GM18867 (cell line): ENCODE measurements around the gene LOXHD1.

Source experiments
- ATAC-seq: cut with Tn5 transposase; IDR thresholded peaks from one replicate; pipeline ENCODE4 v1.9.1; 2021; ENCODE audit warnings: mild to moderate bottlenecking, moderate library complexity; ENCODE audit not compliant: unreplicated experiment

The LOXHD1 gene

GRCh38 chr18:46630160-46630559 lies 26.9 kb downstream of the LOXHD1 start:
- ATAC-seq = no peak

- ATAC-seq = no peak
Measured at GRCh38 chr18:46629361-46629760, 27.7 kb downstream of the LOXHD1 start.

- ATAC-seq = no peak
Measured at GRCh38 chr18:46628206-46628605, 28.8 kb downstream of the LOXHD1 start.

GRCh38 chr18:46627136-46627535 lies 29.9 kb downstream of the LOXHD1 start:
- no peak for ATAC-seq

- no peak for ATAC-seq
Measured at GRCh38 chr18:46625069-46625468, 32.0 kb downstream of the LOXHD1 start.

- ATAC-seq = no peak
Measured at GRCh38 chr18:46624127-46624526, 32.9 kb downstream of the LOXHD1 start.

GRCh38 chr18:46623541-46623940 lies 33.5 kb downstream of the LOXHD1 start:
- ATAC-seq = no peak

- no peak for ATAC-seq
Measured at GRCh38 chr18:46622999-46623398, 34.0 kb downstream of the LOXHD1 start.

- no peak for ATAC-seq
Measured at GRCh38 chr18:46622451-46622850, 34.6 kb downstream of the LOXHD1 start.

- ATAC-seq = no peak
Measured at GRCh38 chr18:46621871-46622270, 35.1 kb downstream of the LOXHD1 start.

- no peak for ATAC-seq
Measured at GRCh38 chr18:46621111-46621766, 35.8 kb downstream of the LOXHD1 start.

- no peak for ATAC-seq
Measured at GRCh38 chr18:46619559-46619958, 37.5 kb downstream of the LOXHD1 start.

- ATAC-seq = no peak
Measured at GRCh38 chr18:46615720-46616119, 41.3 kb downstream of the LOXHD1 start.

- ATAC-seq = no peak
Measured at GRCh38 chr18:46609048-46609447, 48.0 kb downstream of the LOXHD1 start.

GRCh38 chr18:46607926-46608325 lies 49.1 kb downstream of the LOXHD1 start:
- no peak for ATAC-seq

GRCh38 chr18:46601141-46601805 lies 55.7 kb downstream of the LOXHD1 start:
- ATAC-seq = no peak

- no peak for ATAC-seq
Measured at GRCh38 chr18:46596119-46596518, 60.9 kb downstream of the LOXHD1 start.

- ATAC-seq = no peak
Measured at GRCh38 chr18:46591783-46592391, 65.1 kb downstream of the LOXHD1 start.

- ATAC-seq = no peak
Measured at GRCh38 chr18:46590103-46590502, 66.9 kb downstream of the LOXHD1 start.

GRCh38 chr18:46588971-46589660 lies 67.9 kb downstream of the LOXHD1 start:
- ATAC-seq = no peak

GRCh38 chr18:46587600-46587999 lies 69.4 kb downstream of the LOXHD1 start:
- ATAC-seq = no peak

- no peak for ATAC-seq
Measured at GRCh38 chr18:46583711-46584110, 73.3 kb downstream of the LOXHD1 start.
